A549 treated with GW870086 at 1 μM for 4 hours (cell line): Measurements from ENCODE around the gene RAC2. TPM values are rescaled to one million over a fixed set of nuclear protein-coding genes. Genes with fewer than 3 reads are reported as not detected.

ENCODE experiments used
- total RNA-seq: library from RNA; stranded (reverse); fragments of 200-300 nt; extraction: Qiagen RNA extraction; gene quantifications from 5 replicates; pipeline ENCODE4 v1.2.3, GENCODE V29; 2022; ENCODE audit warnings: low read depth

The RAC2 gene
- 0.14 to 0.43 TPM (median 0.22 TPM) in 4 of 5 replicates, not detected in the other for total RNA-seq

GRCh38 chr22:37244114-37244921 lies at the start of gene RAC2:
RAC2 (minus strand) TSS chr22:37244269; CDS start chr22:37244148, 121 bp downstream.

DNA sequence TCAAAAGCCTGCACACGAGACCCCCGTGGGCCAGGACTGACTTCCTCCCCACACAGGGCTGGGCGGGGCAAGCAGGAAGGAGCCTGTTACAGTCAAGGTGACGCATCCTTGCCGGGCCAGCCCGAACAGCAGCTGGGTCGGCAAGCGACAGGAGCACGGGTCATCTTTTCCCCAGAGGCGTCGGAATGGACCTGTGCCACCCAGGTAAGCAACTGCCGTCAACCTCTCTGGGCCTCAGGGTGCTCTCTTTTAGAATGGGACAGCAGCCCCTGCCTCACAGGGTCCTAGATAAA lies 38.3 kb upstream of the RAC2 start, which contains the start of gene CYTH4:
Gene CYTH4 (plus strand): TSS at position 124 of the 293 bp plus-strand sequence. CDS start 62 bp downstream, at position 186.

GRCh38 chr22:37212174-37212906 lies 31.7 kb downstream of the RAC2 start, which contains the start of gene SSTR3:
SSTR3 (minus strand) TSS chr22:37212477; CDS start chr22:37207803, 4,674 bp downstream.

GRCh38 chr22:37187891-37188761 lies 55.9 kb downstream of the RAC2 start, which contains the start of gene C1QTNF6:
C1QTNF6 (minus strand) TSS chr22:37188247; CDS start chr22:37188213, 34 bp downstream.

Other genes with a start within 250 kb of the RAC2 start
- gene TST, start 224.8 kb downstream of the RAC2 start, total RNA-seq, result 46.4 to 59.7 TPM (median 53.0 TPM) in 5 replicates
- 48.1 to 73.4 TPM (median 70.5 TPM) in 5 replicates for gene MPST, start 224.5 kb downstream of the RAC2 start, total RNA-seq
- 19.3 to 28.7 TPM (median 27.2 TPM) in 5 replicates for gene KCTD17, start 192.5 kb downstream of the RAC2 start, total RNA-seq
- 0.03 TPM in 2 of 5 replicates, not detected in the others for gene TMPRSS6, start 134.6 kb downstream of the RAC2 start, total RNA-seq
- gene IL2RB, start 94.4 kb downstream of the RAC2 start, total RNA-seq, result 0.03 to 0.22 TPM (median 0.14 TPM) in 5 replicates
- gene C1QTNF6, start 56.0 kb downstream of the RAC2 start, total RNA-seq, result 8.0 to 14.2 TPM (median 13.7 TPM) in 5 replicates
- gene SSTR3, start 31.8 kb downstream of the RAC2 start, total RNA-seq, result not detected in 5 replicates
- 0.59 to 1.9 TPM (median 0.90 TPM) in 5 replicates for gene CYTH4, start 38.2 kb upstream of the RAC2 start, total RNA-seq
- 5.9 to 8.8 TPM (median 7.0 TPM) in 5 replicates for gene ELFN2, start 183.2 kb upstream of the RAC2 start, total RNA-seq
- gene MFNG, start 242.1 kb upstream of the RAC2 start, total RNA-seq, result 2.2 to 2.5 TPM (median 2.3 TPM) in 5 replicates